ENCODE results near the gene IDH3A. TPM values are rescaled to one million over a fixed set of nuclear protein-coding genes. Genes with fewer than 3 reads are reported as not detected.
A peak's percentile ranks its signal among the peaks of the same experiment; 100 is the strongest.

The IDH3A gene
- total and polyA plus RNA-seq, 7 donors, result 74.9 to 106 (median 85.1) TPM

DNA sequence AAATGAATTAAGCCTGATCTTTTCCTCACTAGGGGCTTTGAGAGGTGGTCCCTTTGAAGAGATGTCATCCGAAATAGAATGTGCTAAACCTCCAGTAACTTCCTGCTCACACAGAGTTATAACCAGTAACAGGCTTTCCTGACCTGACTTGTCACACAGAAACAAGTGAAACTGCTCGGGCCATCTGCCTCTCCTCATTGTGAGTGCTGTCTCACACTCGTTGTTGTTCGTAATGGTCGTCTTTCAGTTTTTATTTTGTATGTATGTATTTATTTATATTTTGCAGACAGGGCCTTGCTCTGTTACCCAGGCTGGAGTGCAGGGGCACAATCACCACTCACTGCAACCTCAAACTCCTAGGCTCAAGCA lies 61.2 kb downstream of the IDH3A start:
- TF ChIP-seq, protein P1, sequence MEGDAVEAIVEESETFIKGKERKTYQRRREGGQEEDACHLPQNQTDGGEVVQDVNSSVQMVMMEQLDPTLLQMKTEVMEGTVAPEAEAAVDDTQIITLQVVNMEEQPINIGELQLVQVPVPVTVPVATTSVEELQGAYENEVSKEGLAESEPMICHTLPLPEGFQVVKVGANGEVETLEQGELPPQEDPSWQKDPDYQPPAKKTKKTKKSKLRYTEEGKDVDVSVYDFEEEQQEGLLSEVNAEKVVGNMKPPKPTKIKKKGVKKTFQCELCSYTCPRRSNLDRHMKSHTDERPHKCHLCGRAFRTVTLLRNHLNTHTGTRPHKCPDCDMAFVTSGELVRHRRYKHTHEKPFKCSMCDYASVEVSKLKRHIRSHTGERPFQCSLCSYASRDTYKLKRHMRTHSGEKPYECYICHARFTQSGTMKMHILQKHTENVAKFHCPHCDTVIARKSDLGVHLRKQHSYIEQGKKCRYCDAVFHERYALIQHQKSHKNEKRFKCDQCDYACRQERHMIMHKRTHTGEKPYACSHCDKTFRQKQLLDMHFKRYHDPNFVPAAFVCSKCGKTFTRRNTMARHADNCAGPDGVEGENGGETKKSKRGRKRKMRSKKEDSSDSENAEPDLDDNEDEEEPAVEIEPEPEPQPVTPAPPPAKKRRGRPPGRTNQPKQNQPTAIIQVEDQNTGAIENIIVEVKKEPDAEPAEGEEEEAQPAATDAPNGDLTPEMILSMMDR (IDR thresholded peaks at IDR 0.05), result no peak
- TF ChIP-seq POLR2A (IDR thresholded peaks at IDR 0.05), result no peak
- TF ChIP-seq EP300 (IDR thresholded peaks at IDR 0.05), result no peak
- no peak for TF ChIP-seq POLR2AphosphoS5 (IDR thresholded peaks at IDR 0.05)
- no peak overlapping the region for H3K4me3 ChIP-seq
- 18 to 50% methylated on average over 5 of the region's 5 CpGs for WGBS, 2 donors
- H3K27ac ChIP-seq, result peak overlapping the region; percentile 14 to 65 (median 56)
- intact Hi-C loops (cut with DNase I), result no loop called here
- no peaks in the 10 kb centered on the region for H3K27me3 ChIP-seq
- H3K36me3 ChIP-seq, result no peaks in the 10 kb centered on the region
- no peaks in the 10 kb centered on the region for H3K9me3 ChIP-seq
- H3K4me1 ChIP-seq, result peaks cover 0 to 50% (median 39%) of the 10 kb centered on the region in 4 donors
- no peak for DNase-seq

DNA sequence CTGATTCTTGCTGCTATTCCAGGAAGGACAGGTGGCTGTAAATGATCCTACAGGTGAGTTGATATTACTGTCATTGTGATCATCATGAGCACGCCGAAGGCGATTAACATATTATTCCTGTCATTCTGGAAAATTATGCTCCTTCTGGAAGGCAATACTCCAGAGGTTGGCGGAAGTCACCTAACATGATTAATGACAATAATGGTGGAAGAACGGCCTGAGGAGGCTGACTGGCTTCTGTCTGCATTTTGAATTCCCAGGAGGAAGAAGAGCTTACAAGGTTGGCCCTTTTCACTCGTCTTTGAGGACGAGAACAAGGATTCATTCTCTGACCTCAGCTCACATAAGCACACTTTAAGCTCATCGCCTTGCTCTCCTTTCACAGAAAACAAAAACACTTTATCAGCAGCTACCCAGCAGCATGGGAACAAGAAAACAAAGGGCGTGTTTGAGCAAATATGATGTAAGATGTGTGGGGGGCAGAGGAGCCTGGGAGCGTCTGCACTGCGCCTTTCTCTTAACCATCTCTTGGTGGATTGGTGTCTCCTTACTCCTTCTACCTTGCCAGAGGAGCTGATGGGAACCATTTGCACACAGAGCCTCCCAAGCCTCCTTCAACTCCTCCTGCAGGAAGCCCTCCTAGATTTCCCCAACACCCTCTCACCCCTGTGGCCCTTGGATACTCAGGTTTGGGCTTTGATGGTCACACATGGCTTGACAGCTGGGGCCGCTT lies 62.2 kb downstream of the IDH3A start:
- no peak overlapping the region for H3K4me3 ChIP-seq
- H3K9me3 ChIP-seq, result no peaks in the 10 kb centered on the region
- 55 to 81% methylated on average over 12 of the region's 12 CpGs for WGBS, 2 donors
- intact Hi-C loops (cut with DNase I), result no loop called here
- no peaks in the 10 kb centered on the region for H3K27me3 ChIP-seq
- DNase-seq, result no peak
- H3K4me1 ChIP-seq, result peaks cover 0 to 59% (median 46%) of the 10 kb centered on the region in 4 donors
- no peak for TF ChIP-seq EP300 (IDR thresholded peaks at IDR 0.05)
- TF ChIP-seq POLR2AphosphoS5 (IDR thresholded peaks at IDR 0.05), result no peak
- TF ChIP-seq, protein P1 (IDR thresholded peaks at IDR 0.05), result no peak
- no peak for TF ChIP-seq POLR2A (IDR thresholded peaks at IDR 0.05)
- H3K36me3 ChIP-seq, result no peaks in the 10 kb centered on the region
- peak overlapping the region in 3 of 4 donors; percentile 49 to 65 (median 64) for H3K27ac ChIP-seq

DNA sequence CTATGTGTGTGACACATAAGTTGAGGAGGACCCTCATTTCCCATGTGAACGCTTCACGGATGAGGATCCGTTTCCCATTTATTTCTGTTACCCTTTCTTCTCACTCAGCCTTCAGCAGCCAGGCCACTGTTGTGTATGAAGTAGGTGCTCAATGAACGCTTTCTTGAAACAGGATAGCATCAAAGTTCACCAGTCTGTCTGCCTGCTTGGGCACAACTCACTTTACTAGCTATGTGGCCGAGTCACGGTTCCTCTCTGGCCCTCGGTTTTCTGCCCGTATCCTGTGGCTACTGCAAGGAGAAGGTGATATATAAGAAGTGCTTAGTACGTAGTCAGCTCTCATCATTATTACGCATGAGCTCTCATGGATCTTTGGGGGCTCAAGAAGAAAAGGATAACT lies 62.8 kb downstream of the IDH3A start:
- H3K4me1 ChIP-seq, result peaks cover 0 to 65% (median 51%) of the 10 kb centered on the region in 4 donors
- TF ChIP-seq, protein P1 (IDR thresholded peaks at IDR 0.05), result no peak
- no peaks in the 10 kb centered on the region for H3K9me3 ChIP-seq
- no peak for DNase-seq
- WGBS, 2 donors, result 88 to 93% methylated on average over 10 of the region's 10 CpGs
- intact Hi-C loops (cut with DNase I), result no loop called here
- H3K27me3 ChIP-seq, result no peaks in the 10 kb centered on the region
- H3K4me3 ChIP-seq, result no peak overlapping the region
- H3K36me3 ChIP-seq, result no peaks in the 10 kb centered on the region
- H3K27ac ChIP-seq, result peak overlapping the region in 3 of 4 donors; percentile 49 to 64 (median 52)

DNA sequence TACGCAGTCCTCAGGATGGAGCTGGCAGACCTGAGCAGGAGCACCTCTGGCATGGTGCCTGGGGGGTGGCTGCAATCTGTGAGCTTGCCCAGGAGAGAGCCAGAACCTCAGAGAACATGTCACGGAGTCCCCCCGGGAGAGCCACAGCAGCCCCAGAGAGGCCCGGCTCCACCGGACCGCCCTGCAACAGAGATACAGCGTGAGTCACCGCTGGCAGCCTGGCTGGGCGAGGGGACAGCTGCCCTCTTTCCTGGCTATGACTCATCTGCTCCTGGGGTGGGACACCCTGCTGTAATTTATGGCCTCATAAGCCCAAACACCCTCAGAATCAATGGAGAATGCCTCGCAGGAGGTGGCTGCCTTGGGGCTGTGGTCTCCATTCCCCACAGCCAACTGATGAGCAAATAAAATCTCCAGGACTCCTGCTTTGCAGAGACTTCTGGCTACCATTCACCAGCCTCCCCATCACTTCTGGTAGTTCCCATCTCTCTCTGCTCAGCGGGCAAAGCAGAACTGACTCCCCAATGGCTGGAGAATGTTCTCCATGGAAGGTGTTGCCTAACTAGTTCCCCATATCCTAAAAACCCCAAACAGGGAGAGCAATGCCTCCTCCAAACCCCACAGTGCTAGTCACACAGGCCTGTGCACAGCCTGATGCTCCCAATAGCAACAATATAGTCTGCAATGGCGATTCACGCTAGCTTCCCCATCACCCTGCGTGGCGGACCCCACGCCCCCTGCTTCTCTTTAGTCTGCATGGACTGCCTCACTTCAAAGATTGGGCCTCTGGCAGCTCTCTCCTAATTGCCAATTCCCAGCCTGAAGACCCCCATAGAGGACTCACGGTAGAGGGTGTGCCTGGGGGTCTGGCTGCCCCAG lies 63.6 kb downstream of the IDH3A start:
- no peaks in the 10 kb centered on the region for H3K27me3 ChIP-seq
- TF ChIP-seq POLR2AphosphoS5 (IDR thresholded peaks at IDR 0.05) (peak in 2 of 4 donors; percentile 34 to 56), POLR2A (IDR thresholded peaks at IDR 0.05) (no peak)
- intact Hi-C loops (cut with DNase I), result no loop called here
- H3K36me3 ChIP-seq, result no peaks in the 10 kb centered on the region
- H3K4me1 ChIP-seq, result peaks cover 0 to 67% (median 54%) of the 10 kb centered on the region in 4 donors
- WGBS, 2 donors, result 46 to 72% methylated on average over 17 of the region's 17 CpGs
- no peaks in the 10 kb centered on the region for H3K9me3 ChIP-seq
- peak; percentile 88 for DNase-seq
- H3K4me3 ChIP-seq, result no peak overlapping the region
- H3K27ac ChIP-seq, result peak overlapping the region in 3 of 4 donors; percentile 49 to 64 (median 52)

DNA sequence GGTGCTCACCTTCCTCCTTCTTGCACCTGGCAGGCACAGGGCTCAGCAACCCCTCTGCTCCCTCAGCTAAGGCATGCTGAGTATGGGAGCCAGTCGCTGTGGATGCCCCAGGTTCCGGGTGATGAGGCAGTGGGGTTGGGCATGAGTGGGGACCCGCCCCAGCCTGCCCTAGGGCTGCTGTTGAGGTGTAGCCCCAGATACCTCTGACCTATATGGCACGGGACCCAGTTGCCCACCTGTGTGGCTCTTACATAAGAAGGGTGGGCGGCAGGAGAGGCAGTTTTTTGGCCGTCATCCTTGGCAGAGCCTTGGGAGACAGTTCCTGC lies 64.2 kb downstream of the IDH3A start:
- no peak for TF ChIP-seq POLR2A (IDR thresholded peaks at IDR 0.05)
- Histone ChIP-seq H3K4me3 (no peak overlapping the region), H3K27me3 (no peaks in the 10 kb centered on the region), H3K9me3 (no peaks in the 10 kb centered on the region), H3K36me3 (no peaks in the 10 kb centered on the region), H3K4me1 (peaks cover 0 to 71% (median 56%) of the 10 kb centered on the region in 4 donors), H3K27ac (peak overlapping the region in 3 of 4 donors; percentile 49 to 64 (median 52))
- no peak for DNase-seq
- 89 to 94% methylated on average over 6 of the region's 6 CpGs for WGBS, 2 donors
- intact Hi-C loops (cut with DNase I), result no loop called here

Data from sigmoid colon (tissue), 7 donors.